ENCODE data around the gene ANKEF1. TPM values are rescaled to one million over a fixed set of nuclear protein-coding genes. Genes with fewer than 3 reads are reported as not detected.
"Not testable (repeated sequence)": the region's sequence is repeated elsewhere in the genome, so short reads cannot be mapped to it uniquely, and the experiment has no call there.

The ANKEF1 gene
- total RNA-seq, 1 donor from 2014 or later = 9.0 TPM

DNA sequence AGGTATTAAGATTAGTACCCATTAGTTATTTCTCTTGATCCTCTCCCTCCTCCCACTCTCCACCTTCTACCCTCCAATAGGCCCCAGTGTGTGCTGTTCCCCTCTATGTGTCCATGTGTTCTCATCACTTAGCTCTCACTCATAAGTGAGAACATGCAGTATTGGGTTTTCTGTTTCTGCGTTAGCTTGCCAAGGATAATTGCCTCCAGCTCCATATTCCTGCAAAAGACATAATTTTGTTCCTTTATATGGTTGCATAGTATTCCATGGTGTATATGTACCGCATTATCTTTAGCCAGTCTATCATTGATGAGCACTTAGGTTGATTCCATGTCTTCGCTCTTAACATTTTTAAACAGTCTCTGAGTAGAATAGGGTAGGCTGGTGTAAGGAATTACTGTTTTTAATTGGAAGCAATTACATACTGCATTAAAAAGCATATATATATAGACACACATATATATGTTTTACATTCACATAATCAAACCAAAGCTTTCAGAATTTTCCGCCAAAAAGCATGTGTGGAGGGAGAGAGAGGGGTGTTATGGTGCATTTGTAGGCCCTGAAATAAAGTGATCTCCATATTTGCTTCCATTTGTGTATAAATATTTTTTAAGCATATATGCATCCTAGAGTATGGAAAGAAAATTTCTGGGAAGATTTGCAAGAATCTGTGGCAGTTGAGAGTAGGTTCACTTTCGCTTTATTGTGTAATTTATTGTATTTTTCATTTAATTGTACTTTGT lies 709 bp upstream of the ANKEF1 start:
- Histone ChIP-seq H3K36me3 (no peaks in the 10 kb centered on the region), H3K27ac (no peak overlapping the region), H3K4me3 (peak overlapping the region; percentile 60 to 79), H3K4me1 (no peaks in the 10 kb centered on the region), H3K27me3 (no peaks in the 10 kb centered on the region), H3K9me3 (no peaks in the 10 kb centered on the region)
- TF ChIP-seq, protein P1, sequence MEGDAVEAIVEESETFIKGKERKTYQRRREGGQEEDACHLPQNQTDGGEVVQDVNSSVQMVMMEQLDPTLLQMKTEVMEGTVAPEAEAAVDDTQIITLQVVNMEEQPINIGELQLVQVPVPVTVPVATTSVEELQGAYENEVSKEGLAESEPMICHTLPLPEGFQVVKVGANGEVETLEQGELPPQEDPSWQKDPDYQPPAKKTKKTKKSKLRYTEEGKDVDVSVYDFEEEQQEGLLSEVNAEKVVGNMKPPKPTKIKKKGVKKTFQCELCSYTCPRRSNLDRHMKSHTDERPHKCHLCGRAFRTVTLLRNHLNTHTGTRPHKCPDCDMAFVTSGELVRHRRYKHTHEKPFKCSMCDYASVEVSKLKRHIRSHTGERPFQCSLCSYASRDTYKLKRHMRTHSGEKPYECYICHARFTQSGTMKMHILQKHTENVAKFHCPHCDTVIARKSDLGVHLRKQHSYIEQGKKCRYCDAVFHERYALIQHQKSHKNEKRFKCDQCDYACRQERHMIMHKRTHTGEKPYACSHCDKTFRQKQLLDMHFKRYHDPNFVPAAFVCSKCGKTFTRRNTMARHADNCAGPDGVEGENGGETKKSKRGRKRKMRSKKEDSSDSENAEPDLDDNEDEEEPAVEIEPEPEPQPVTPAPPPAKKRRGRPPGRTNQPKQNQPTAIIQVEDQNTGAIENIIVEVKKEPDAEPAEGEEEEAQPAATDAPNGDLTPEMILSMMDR (IDR thresholded peaks at IDR 0.05) = no peak
- intact Hi-C loops (cut with DNase I) = no loop called here
- DNase-seq (ENCODE audit: low spot score in 2 of 2) = no peak

DNA sequence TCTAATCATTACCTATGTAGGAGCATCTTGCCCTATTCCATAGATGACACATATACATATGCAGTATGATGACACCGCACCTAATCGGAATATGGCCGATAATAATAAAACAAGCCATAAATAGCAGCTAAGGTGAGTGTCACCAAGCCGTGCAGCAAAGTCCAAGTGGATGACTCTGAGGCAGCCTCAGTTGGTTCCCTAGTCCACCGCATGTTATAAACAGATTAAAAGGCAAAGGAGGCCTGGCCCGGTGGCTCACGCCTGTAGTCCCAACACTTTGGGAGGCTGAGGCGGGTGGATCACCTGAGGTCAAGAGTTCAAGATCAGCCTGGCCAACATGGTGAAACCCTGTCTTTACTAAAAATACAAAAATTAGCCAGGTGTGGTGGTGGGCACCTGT lies 1.5 kb downstream of the ANKEF1 start:
- intact Hi-C loops (cut with DNase I); H3K4me1 ChIP-seq; H3K4me3 ChIP-seq; DNase-seq (ENCODE audit: low spot score in 2 of 2); H3K36me3 ChIP-seq; H3K27me3 ChIP-seq; H3K27ac ChIP-seq; H3K9me3 ChIP-seq: not testable (repeated sequence)

DNA sequence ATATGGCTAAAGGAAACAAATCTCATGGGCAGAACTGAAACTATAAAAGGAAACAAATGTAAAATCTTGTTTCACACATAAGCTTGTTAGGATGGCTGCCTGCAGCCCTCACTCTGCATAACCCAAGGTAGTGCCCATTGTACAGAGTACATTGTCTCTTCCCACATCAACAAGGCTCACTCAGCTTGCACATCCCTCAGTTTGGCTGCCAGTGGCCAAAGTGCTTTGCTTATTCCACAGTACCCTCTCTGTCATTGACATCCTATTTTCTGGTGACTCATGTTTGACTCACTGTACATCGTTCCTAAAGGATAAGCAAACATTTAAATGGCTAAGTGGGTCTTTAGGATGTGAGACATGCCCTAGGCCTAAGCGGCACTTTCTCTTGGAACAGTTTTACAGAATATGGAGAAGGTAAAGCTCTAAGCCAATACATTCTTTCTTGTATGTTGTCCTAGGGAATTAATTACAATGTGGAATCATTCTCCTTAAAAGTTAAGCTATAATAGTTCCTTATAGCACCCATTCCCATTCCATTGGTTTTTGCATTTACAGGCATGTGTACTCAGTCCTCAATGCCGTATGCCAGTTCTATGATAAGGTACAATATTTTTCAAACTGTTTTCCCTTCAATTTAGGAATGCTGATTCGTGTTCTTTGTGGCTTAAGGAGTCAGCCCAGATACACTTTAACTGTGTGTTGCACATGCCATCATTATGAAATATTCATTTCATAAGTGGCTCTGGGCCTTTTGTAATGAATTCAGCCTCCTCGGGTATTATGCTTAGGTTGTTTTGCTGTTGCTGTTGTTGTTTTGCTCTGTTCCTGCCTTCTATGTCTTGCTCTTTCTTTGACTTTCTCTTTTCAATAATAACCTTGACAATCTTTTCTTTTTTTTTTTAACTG lies 5.5 kb downstream of the ANKEF1 start:
- H3K4me3 ChIP-seq = no peak overlapping the region
- no peak for DNase-seq (ENCODE audit: low spot score in 2 of 2)
- H3K27ac ChIP-seq = no peak overlapping the region

DNA sequence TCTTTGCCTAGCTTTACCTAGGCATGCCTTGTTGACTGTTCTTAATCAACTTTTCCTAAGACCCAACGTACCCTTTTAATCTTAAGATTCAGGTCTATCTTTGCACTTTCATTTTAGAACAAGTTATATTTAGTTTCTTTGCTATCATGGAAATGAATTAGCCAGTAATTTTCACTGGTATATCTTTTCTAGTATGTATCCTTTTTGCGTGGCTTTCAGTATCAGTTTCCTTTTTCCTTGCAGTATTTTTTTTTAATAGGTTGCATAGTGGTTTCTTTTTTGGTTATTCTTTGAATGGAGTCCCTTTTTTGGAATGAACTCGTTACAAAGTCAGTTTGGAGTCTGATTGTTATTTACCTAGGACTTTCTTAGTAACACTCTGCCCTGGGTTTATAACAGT lies 7.3 kb downstream of the ANKEF1 start:
- H3K27ac ChIP-seq = no peak overlapping the region
- intact Hi-C loops (cut with DNase I) = no loop called here
- no peaks in the 10 kb centered on the region for H3K4me1 ChIP-seq
- H3K9me3 ChIP-seq = no peaks in the 10 kb centered on the region
- TF ChIP-seq, protein P1 (IDR thresholded peaks at IDR 0.05) = no peak
- H3K36me3 ChIP-seq = no peaks in the 10 kb centered on the region
- no peak for DNase-seq (ENCODE audit: low spot score in 2 of 2)
- no peak overlapping the region for H3K4me3 ChIP-seq
- no peaks in the 10 kb centered on the region for H3K27me3 ChIP-seq

More for the DNA sequence above, 5.5 kb downstream of the ANKEF1 start:
- no peaks in the 10 kb centered on the region for H3K36me3 ChIP-seq
- H3K4me1 ChIP-seq = no peaks in the 10 kb centered on the region
- TF ChIP-seq, protein P1 (IDR thresholded peaks at IDR 0.05) = no peak
- no peaks in the 10 kb centered on the region for H3K9me3 ChIP-seq
- intact Hi-C loops (cut with DNase I) = no loop called here
- H3K27me3 ChIP-seq = no peaks in the 10 kb centered on the region

DNA sequence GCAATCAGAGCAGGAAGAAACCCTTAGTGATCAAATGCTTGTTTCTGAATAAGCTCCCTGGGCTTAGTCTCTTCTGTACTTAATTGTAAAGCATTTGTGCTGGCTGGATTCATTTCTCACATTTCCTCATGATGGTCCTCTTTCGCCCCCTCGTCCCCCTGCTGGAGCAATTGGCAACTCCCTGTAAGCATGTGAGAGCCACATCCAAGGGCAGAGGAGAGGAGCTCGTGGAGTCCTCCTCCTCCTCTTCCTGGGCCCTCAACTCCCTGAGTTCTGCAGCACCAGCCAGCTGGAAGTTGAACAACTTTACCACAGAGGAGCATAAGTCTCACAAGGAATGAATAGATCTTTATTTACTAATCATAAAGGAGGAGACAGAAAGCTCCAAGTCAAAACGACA lies 12.6 kb downstream of the ANKEF1 start:
- Histone ChIP-seq H3K27ac (no peak overlapping the region), H3K9me3 (no peaks in the 10 kb centered on the region), H3K36me3 (no peaks in the 10 kb centered on the region), H3K27me3 (no peaks in the 10 kb centered on the region), H3K4me1 (no peaks in the 10 kb centered on the region), H3K4me3 (no peak overlapping the region)
- TF ChIP-seq, protein P1 (IDR thresholded peaks at IDR 0.05) = no peak
- intact Hi-C loops (cut with DNase I) = no loop called here
- no peak for DNase-seq (ENCODE audit: low spot score in 2 of 2)

GRCh38 chr20:10051185-10051584 lies 16.4 kb downstream of the ANKEF1 start:
- H3K27ac ChIP-seq = no peak overlapping the region
- H3K9me3 ChIP-seq = no peaks in the 10 kb centered on the region
- TF ChIP-seq, protein P1 (IDR thresholded peaks at IDR 0.05) = no peak
- intact Hi-C loops (cut with DNase I) = no loop called here
- H3K36me3 ChIP-seq = no peaks in the 10 kb centered on the region
- no peak overlapping the region for H3K4me3 ChIP-seq
- H3K27me3 ChIP-seq = no peaks in the 10 kb centered on the region
- DNase-seq (ENCODE audit: low spot score in 2 of 2) = no peak
- H3K4me1 ChIP-seq = no peaks in the 10 kb centered on the region

Measured in ascending aorta (tissue), 2 donors.